Measurements from ENCODE around the gene SOD2. TPM values are rescaled to one million over a fixed set of nuclear protein-coding genes. Genes with fewer than 3 reads are reported as not detected.

The SOD2 gene
- total RNA-seq, 1 experiment from 2014 or later, result 80.5 TPM

- peak overlapping the region in 1 of 3 experiments; percentile 32; a peak in 1 of 7 replicates for H3K27ac Mint-ChIP-seq
- H3K9me3 ChIP-seq (ENCODE audit: control insufficient read depth, low read depth, low read length), result no peaks in the 10 kb centered on the region
- H4K91ac ChIP-seq (ENCODE audit: insufficient read length, low read depth, low read length), result no peak overlapping the region
- H3K4me1 ChIP-seq (ENCODE audit: insufficient read depth, low read length), result peaks cover 1% of the 10 kb centered on the region; the same call in 1 of the 2 replicates
- no peak overlapping the region for H2BK120ac ChIP-seq (ENCODE audit: low read depth, low read length, poor library complexity, severe bottlenecking)
- no CpG with 5 or more reads among the region's 6 CpGs for WGBS (ENCODE audit: extremely low coverage, insufficient read length, low lambda C conversion rate)
- no peaks in the 10 kb centered on the region for H4K20me1 ChIP-seq (ENCODE audit: control insufficient read depth, insufficient read depth, insufficient read length)
- H3K14ac ChIP-seq (ENCODE audit: insufficient read depth, low read length), result no peak overlapping the region
- H3T11ph ChIP-seq (ENCODE audit: low read length), result no peak overlapping the region
- no peak overlapping the region for H3K4me3 Mint-ChIP-seq
- H2BK12ac ChIP-seq (ENCODE audit: insufficient read length, low read depth, low read length), result no peak overlapping the region
- H3K79me1 ChIP-seq (ENCODE audit: insufficient read depth, low read depth, low read length, poor library complexity, severe bottlenecking), result no peaks in the 10 kb centered on the region
- H3K4ac ChIP-seq (ENCODE audit: low read depth, low read length), result no peak overlapping the region
- no peak overlapping the region for H3K27ac ChIP-seq (ENCODE audit: insufficient read length, low read depth, low read length)
- no peak overlapping the region for H3K23ac ChIP-seq (ENCODE audit: insufficient read length, low read depth, low read length)
- no peaks in the 10 kb centered on the region; the same call in 1 of the 2 replicates for H3K79me2 ChIP-seq (ENCODE audit: insufficient read depth, low read length)
- TF ChIP-seq CTCF (conservative IDR thresholded peaks at IDR 0.05), result no peak
- H3K9me3 Mint-ChIP-seq, result no peaks in the 10 kb centered on the region
- H3K27me3 Mint-ChIP-seq (ENCODE audit: low read depth), result no peaks in the 10 kb centered on the region
- H3K27me3 ChIP-seq (ENCODE audit: insufficient read depth, low read length), result no peaks in the 10 kb centered on the region
- H2AK5ac ChIP-seq (ENCODE audit: insufficient read length, low read length), result no peak overlapping the region
- no peak overlapping the region for H2BK5ac ChIP-seq (ENCODE audit: insufficient read length, low read length)
- H2BK15ac ChIP-seq (ENCODE audit: low read depth, low read length), result no peak overlapping the region
- no peak overlapping the region for H2BK20ac ChIP-seq (ENCODE audit: low read depth, low read length, poor library complexity, severe bottlenecking)
- no peak overlapping the region for H3K9ac ChIP-seq (ENCODE audit: extremely low read depth, insufficient read length, low read length)
- no peak for DNase-seq
- H3K4me1 Mint-ChIP-seq, result peaks cover 16 to 18% of the 10 kb centered on the region in 2 experiments
- no peak overlapping the region for H4K5ac ChIP-seq (ENCODE audit: insufficient read length, low read depth, low read length)
- H3K4me2 ChIP-seq (ENCODE audit: insufficient read depth, insufficient read length, low read length), result no peak overlapping the region
- H3K56ac ChIP-seq (ENCODE audit: insufficient read length, low read depth, low read length), result no peak overlapping the region
- no peak overlapping the region for H3K18ac ChIP-seq (ENCODE audit: insufficient read length, low read depth, low read length)
- H4K8ac ChIP-seq (replicated peaks; ENCODE audit: insufficient read length, low read depth, low read length), result no peak overlapping the region
- peaks cover 29 to 55% (median 52%) of the 10 kb centered on the region in 3 experiments for H3K36me3 Mint-ChIP-seq (ENCODE audit: insufficient read depth in 1 of 3, low read depth in 3 of 3)
- H3K23me2 ChIP-seq (ENCODE audit: insufficient read length, low read depth, low read length, poor library complexity, severe bottlenecking), result peaks cover 11% of the 10 kb centered on the region
- H2AFZ ChIP-seq (ENCODE audit: low read length), result no peak overlapping the region
Measured at GRCh38 chr6:159689001-159689400, 4.0 kb downstream of the SOD2 start.

Data from H9 (cell line).